IMR-90 (cell line): ENCODE measurements around the gene DAB1. TPM values are rescaled to one million over a fixed set of nuclear protein-coding genes. Genes with fewer than 3 reads are reported as not detected.

ENCODE experiments used
- ATAC-seq: fragments of 200-7000 bp; cut with Tn5 transposase; 2 replicates; pipeline ENCODE4 v1.9.1; 2020; ENCODE audit warnings: low read depth, mild to moderate bottlenecking, moderate library complexity
- BruUV-seq: library from RNA; stranded (reverse); fragments of 400-500 nt; replicated peaks from 2 replicates; lab custom pipeline; 2021; lab: Mats Ljungman, UMichigan
- CTCF ChIA-PET: fragments of 300-600 bp; formaldehyde crosslinking; extraction: SDS; loops from one replicate; lab custom pipeline; 2021; ENCODE audit warnings: antibody characterized with exemption; lab: Yijun Ruan, JAX
- POLR2A ChIA-PET: fragments of 300-600 bp; sonication (Branson Sonifier 250); formaldehyde crosslinking; loops from one replicate; lab custom pipeline; 2022; ENCODE audit warnings: antibody characterized with exemption; ENCODE audit not compliant: unreplicated experiment; lab: Charles Lee
- DNase-seq: peaks from one replicate; pipeline ENCODE4 v3.0.0; 2013
- H2AFZ ChIP-seq: replicated peaks from 2 replicates; pipeline ENCODE3; 2013; ENCODE audit warnings: low read length, mild to moderate bottlenecking; ENCODE audit not compliant: poor library complexity
- H2AK5ac ChIP-seq: 2 replicates; pipeline ENCODE4 v1.6.1; 2013; ENCODE audit warnings: low read depth, low read length, inconsistent platforms
- H2AK9ac ChIP-seq: replicated peaks from 2 replicates; pipeline ENCODE3; 2013; ENCODE audit warnings: mild to moderate bottlenecking, low read depth, low read length, moderate library complexity; ENCODE audit not compliant: poor library complexity
- H2BK120ac ChIP-seq: 2 replicates; pipeline ENCODE4 v1.6.1; 2013; ENCODE audit warnings: low read depth, low read length, inconsistent platforms
- H2BK15ac ChIP-seq: 3 replicates; pipeline ENCODE4 v1.6.1; 2013; ENCODE audit warnings: low read depth, low read length, inconsistent platforms
- H2BK20ac ChIP-seq: 2 replicates; pipeline ENCODE4 v1.6.1; 2013; ENCODE audit warnings: low read depth, mild to moderate bottlenecking, inconsistent platforms, low read length, moderate library complexity
- H2BK5ac ChIP-seq: 2 replicates; pipeline ENCODE4 v1.6.1; 2013; ENCODE audit warnings: mild to moderate bottlenecking, low read depth, low read length, inconsistent platforms; ENCODE audit not compliant: poor library complexity, severe bottlenecking
- H3K14ac ChIP-seq: replicated peaks from 2 replicates; pipeline ENCODE4 v1.6.1; 2013; ENCODE audit warnings: low read depth, low read length, inconsistent platforms
- H3K18ac ChIP-seq: 2 replicates; pipeline ENCODE4 v1.6.1; 2013; ENCODE audit warnings: low read depth, low read length, control low read depth
- H3K23ac ChIP-seq: 2 replicates; pipeline ENCODE4 v1.6.1; 2013; ENCODE audit warnings: low read depth, low read length, inconsistent platforms
- H3K27ac ChIP-seq: 2 replicates; pipeline ENCODE4 v1.5.1; 2013; ENCODE audit warnings: mild to moderate bottlenecking, control low read depth, low read length; ENCODE audit not compliant: insufficient read depth
- H3K27me3 ChIP-seq: 2 replicates; pipeline ENCODE4 v1.6.1; 2013; ENCODE audit warnings: low read length; ENCODE audit not compliant: control insufficient read depth, insufficient read depth
- H3K36me3 ChIP-seq: 2 replicates; pipeline ENCODE4 v1.6.1; 2013; ENCODE audit warnings: low read length, mixed read lengths; ENCODE audit not compliant: control insufficient read depth, insufficient read depth
- H3K4ac ChIP-seq: 2 replicates; pipeline ENCODE4 v1.6.1; 2013; ENCODE audit warnings: low read depth, low read length, inconsistent platforms
- H3K4me1 ChIP-seq: 2 replicates; pipeline ENCODE4 v1.6.1; 2013; ENCODE audit warnings: low read length, mixed read lengths; ENCODE audit not compliant: control insufficient read depth, insufficient read depth
- H3K4me2 ChIP-seq: 2 replicates; pipeline ENCODE4 v1.6.1; 2013; ENCODE audit warnings: low read depth, mild to moderate bottlenecking, control low read depth, low read length, moderate library complexity
- H3K4me3 ChIP-seq: 2 replicates; pipeline ENCODE4 v1.5.1; 2013; ENCODE audit warnings: low read depth, mild to moderate bottlenecking, control low read depth, low read length, moderate library complexity; ENCODE audit not compliant: insufficient read depth
- H3K56ac ChIP-seq: 2 replicates; pipeline ENCODE4 v1.6.1; 2013; ENCODE audit warnings: low read length, inconsistent platforms; ENCODE audit not compliant: insufficient read depth; ENCODE audit errors: extremely low read depth
- H3K79me1 ChIP-seq, 2 experiments: 2 replicates each; pipeline ENCODE4 v1.6.1; 2013; ENCODE audit warnings: low read length in 2 of 2, inconsistent platforms in 1 of 2, low read depth in 1 of 2
- H3K9ac ChIP-seq: 2 replicates; pipeline ENCODE4 v1.6.1; 2013; ENCODE audit warnings: low read depth, low read length, control low read depth
- H3K9me1 ChIP-seq: 2 replicates; pipeline ENCODE4 v1.6.1; 2013; ENCODE audit warnings: low read length, inconsistent platforms; ENCODE audit not compliant: insufficient read depth
- H3K9me3 ChIP-seq: 2 replicates; pipeline ENCODE4 v1.6.1; 2013; ENCODE audit warnings: low read length; ENCODE audit not compliant: control insufficient read depth, insufficient read depth
- H4K20me1 ChIP-seq: 2 replicates; pipeline ENCODE4 v1.6.1; 2013; ENCODE audit warnings: low read length, inconsistent platforms; ENCODE audit not compliant: insufficient read depth
- H4K5ac ChIP-seq: 2 replicates; pipeline ENCODE4 v1.6.1; 2013; ENCODE audit warnings: mild to moderate bottlenecking, low read depth, low read length, control low read depth
- H4K8ac ChIP-seq, 2 experiments: 2 replicates each; pipeline ENCODE4 v1.6.1; 2013; ENCODE audit warnings: low read depth in 2 of 2, low read length in 2 of 2, control low read depth in 1 of 2, inconsistent platforms in 1 of 2
- H4K91ac ChIP-seq: 2 replicates; pipeline ENCODE4 v1.6.1; 2013; ENCODE audit warnings: low read depth, low read length, inconsistent platforms; ENCODE audit not compliant: insufficient read depth
- BHLHE40 ChIP-seq: fragments of 150-350 bp; IDR thresholded peaks from 2 replicates; pipeline ENCODE4 v1.6.1; 2016; ENCODE audit warnings: mild to moderate bottlenecking, low read depth, low read length
- MXI1 ChIP-seq: IDR thresholded peaks from 2 replicates; pipeline ENCODE4 v1.6.1; 2012; ENCODE audit warnings: low read depth, mild to moderate bottlenecking, low read length, moderate library complexity, borderline replicate concordance
- WGBS, 2 experiments: methylation state at CpG; one replicate each; pipeline versions ENCODE4 v1.1.5 to v1.1.7; 2013; ENCODE audit warnings: missing lambda C conversion rate in 2 of 2; ENCODE audit not compliant: insufficient read length in 1 of 2; ENCODE audit errors: extremely low coverage in 2 of 2; 5-methylcytosine and 5-hydroxymethylcytosine counted together
- dilution Hi-C: fragments of 300-500 bp; cut with HindIII; formaldehyde crosslinking; loops from one replicate; pipeline ENCODE4 v1.14.3; 2018; ENCODE audit warnings: low sequenced_read_pairs; ENCODE audit not compliant: unreplicated experiment
- in situ Hi-C: fragments of 300-500 bp; cut with MboI; formaldehyde crosslinking; loops from 3 replicates; pipeline ENCODE4 v1.14.3; 2019; ENCODE audit warnings: low sequenced_read_pairs, inconsistent platforms, mixed read lengths
- intact Hi-C: fragments of 100-400 bp; cut with micrococcal nuclease; formaldehyde crosslinking; loops from 2 replicates; pipeline ENCODE4 v1.10.0; 2022
- polyA plus RNA-seq, 3 experiments: library from polyadenylated mRNA; depleted of rRNA; stranded (reverse); fragments of >200 nt; gene quantifications; 2 replicates each; pipeline ENCODE4 v1.2.3, GENCODE V29; 2012; ENCODE audit warnings: low replicate concordance in 1 of 3
- total RNA-seq: library from RNA; depleted of rRNA; stranded (reverse); fragments of >200 nt; gene quantifications from 2 replicates; pipeline ENCODE4 v1.2.3, GENCODE V29; 2012

The DAB1 gene
- total and polyA plus RNA-seq, 2 of the 4 experiments (the other 2 are of a cell fraction), result 0.18 to 0.41 TPM

GRCh38 chr1:57360846-57361407 lies 62.9 kb downstream of the DAB1 start:
- Histone ChIP-seq H3K14ac (no peak overlapping the region), H3K36me3 (no peaks in the 10 kb centered on the region), H3K9me3 (no peaks in the 10 kb centered on the region), H2AFZ (no peak overlapping the region), H3K23ac (no peak overlapping the region), H2BK5ac (no peak overlapping the region), H2BK15ac (no peak overlapping the region), H3K27ac (no peak overlapping the region), H2BK120ac (no peak overlapping the region), H3K27me3 (no peaks in the 10 kb centered on the region), H3K4me3 (no peak overlapping the region), H2AK5ac (no peak overlapping the region), H4K20me1 (no peaks in the 10 kb centered on the region), H3K4me2 (no peak overlapping the region), H3K4me1 (no peaks in the 10 kb centered on the region), H4K5ac (no peak overlapping the region), H4K91ac (no peak overlapping the region), H3K79me1 (no peaks in the 10 kb centered on the region), H4K8ac (no peak overlapping the region), H3K56ac (no peak overlapping the region), H2AK9ac (no peak overlapping the region), H3K9me1 (no peaks in the 10 kb centered on the region), H3K4ac (no peak overlapping the region), H3K9ac (no peak overlapping the region), H3K18ac (no peak overlapping the region), H2BK20ac (no peak overlapping the region)
- no CpG with 5 or more reads among the region's 4 CpGs for WGBS, 2 experiments
- dilution Hi-C loops (no loop called here), intact Hi-C loops (no loop called here), in situ Hi-C loops (no loop called here)
- CTCF ChIA-PET, result no interaction called here
- no peak for TF ChIP-seq BHLHE40
- TF ChIP-seq MXI1, result no peak
- ATAC-seq, result no peak
- POLR2A ChIA-PET, result no interaction called here
- no peak for DNase-seq
- no TSS peak for BruUV-seq
